DND-41 (cell line): ENCODE data around the gene CACNB4.

ENCODE experiments used
- CTCF ChIP-seq: IDR thresholded peaks from 2 replicates; pipeline ENCODE4 v1.5.1; 2012; ENCODE audit warnings: borderline replicate concordance, low read length, moderate library complexity, mild to moderate bottlenecking; ENCODE audit not compliant: poor library complexity, severe bottlenecking; ENCODE audit errors: extremely low read depth
- EZH2 ChIP-seq: IDR thresholded peaks from 3 replicates; pipeline ENCODE4 v1.6.1; 2012; ENCODE audit warnings: borderline replicate concordance, low read depth, mild to moderate bottlenecking, moderate library complexity, low read length, inconsistent platforms; ENCODE audit not compliant: severe bottlenecking

GRCh38 chr2:152078662-152079061 is 20.2 kb downstream of the CACNB4 start:
- TF ChIP-seq CTCF (no peak), EZH2 (no peak)
